ENCODE measurements around the gene CLEC7A. TPM values are rescaled to one million over a fixed set of nuclear protein-coding genes. Genes with fewer than 3 reads are reported as not detected.

Gene CLEC7A
- total RNA-seq, 1 experiment from 2014 or later, result not detected

- Mint-ChIP-seq H3K4me3 (ENCODE audit: unreplicated experiment) (no peak overlapping the region), H3K9me3 (ENCODE audit: unreplicated experiment) (peaks cover 10% of the 10 kb centered on the region), H3K27ac (ENCODE audit: unreplicated experiment) (no peak overlapping the region), H3K4me1 (ENCODE audit: low read depth, unreplicated experiment) (no peaks in the 10 kb centered on the region), H3K36me3 (ENCODE audit: insufficient read depth, unreplicated experiment) (no peaks in the 10 kb centered on the region), H3K27me3 (ENCODE audit: insufficient read depth, unreplicated experiment) (peaks cover 18% of the 10 kb centered on the region)
- Histone ChIP-seq H3K4me1 (no peaks in the 10 kb centered on the region), H3K9me3 (no peaks in the 10 kb centered on the region), H3K4me3 (ENCODE audit: low read depth, low read length) (no peak overlapping the region), H3K36me3 (ENCODE audit: control insufficient read depth, insufficient read depth, low read length) (no peaks in the 10 kb centered on the region), H3K27me3 (replicated peaks; ENCODE audit: control insufficient read depth, insufficient read depth, low read length) (no peaks in the 10 kb centered on the region)
- ChIA-PET POLR2A (interaction anchor here (0.5 kb wide), 1 partner anchor 107 kb away, joined by 4 read pairs; no protein-coding TSS in a partner anchor), CTCF (no interaction called here)
- no peak for TF ChIP-seq CTCF (IDR thresholded peaks at IDR 0.05; ENCODE audit: insufficient read depth in 1 of 2, low read depth in 1 of 2, low read length in 1 of 2, severe bottlenecking in 1 of 2, unreplicated experiment in 1 of 2)
- no TSS peak for BruUV-seq (replicated peaks)
- intact Hi-C loops (cut with micrococcal nuclease; ENCODE audit: unreplicated experiment), result no loop called here
- DNase-seq, result no peak
Measured at GRCh38 chr12:10082117-10082874, 47.7 kb downstream of the CLEC7A start.

GRCh38 chr12:10075451-10075850 lies 54.5 kb downstream of the CLEC7A start:
- BruUV-seq (replicated peaks), result no TSS peak
- CTCF ChIA-PET, result no interaction called here
- Histone ChIP-seq H3K4me1 (no peaks in the 10 kb centered on the region), H3K36me3 (ENCODE audit: control insufficient read depth, insufficient read depth, low read length) (no peaks in the 10 kb centered on the region), H3K4me3 (ENCODE audit: low read depth, low read length) (no peak overlapping the region), H3K27me3 (replicated peaks; ENCODE audit: control insufficient read depth, insufficient read depth, low read length) (no peaks in the 10 kb centered on the region; the same call in 1 of the 2 replicates), H3K9me3 (no peaks in the 10 kb centered on the region)
- H3K27ac Mint-ChIP-seq (ENCODE audit: unreplicated experiment), result no peak overlapping the region
- no peak overlapping the region for H3K4me3 Mint-ChIP-seq (ENCODE audit: unreplicated experiment)
- DNase-seq, result no peak
- H3K36me3 Mint-ChIP-seq (ENCODE audit: insufficient read depth, unreplicated experiment), result no peaks in the 10 kb centered on the region
- intact Hi-C loops (cut with micrococcal nuclease; ENCODE audit: unreplicated experiment), result no loop called here
- no peak for TF ChIP-seq CTCF (IDR thresholded peaks at IDR 0.05; ENCODE audit: insufficient read depth in 1 of 2, low read depth in 1 of 2, low read length in 1 of 2, severe bottlenecking in 1 of 2, unreplicated experiment in 1 of 2)
- POLR2A ChIA-PET, result no interaction called here
- H3K9me3 Mint-ChIP-seq (ENCODE audit: unreplicated experiment), result no peaks in the 10 kb centered on the region
- no peaks in the 10 kb centered on the region for H3K4me1 Mint-ChIP-seq (ENCODE audit: low read depth, unreplicated experiment)
- peaks cover 30% of the 10 kb centered on the region for H3K27me3 Mint-ChIP-seq (ENCODE audit: insufficient read depth, unreplicated experiment)

- Mint-ChIP-seq H3K9me3 (ENCODE audit: unreplicated experiment) (no peaks in the 10 kb centered on the region), H3K27ac (ENCODE audit: unreplicated experiment) (no peak overlapping the region), H3K4me1 (ENCODE audit: low read depth, unreplicated experiment) (no peaks in the 10 kb centered on the region), H3K36me3 (ENCODE audit: insufficient read depth, unreplicated experiment) (no peaks in the 10 kb centered on the region), H3K4me3 (ENCODE audit: unreplicated experiment) (no peak overlapping the region), H3K27me3 (ENCODE audit: insufficient read depth, unreplicated experiment) (peaks cover 38% of the 10 kb centered on the region)
- no peaks in the 10 kb centered on the region for H3K4me1 ChIP-seq
- intact Hi-C loops (cut with micrococcal nuclease; ENCODE audit: unreplicated experiment), result no loop called here
- H3K27me3 ChIP-seq (replicated peaks; ENCODE audit: control insufficient read depth, insufficient read depth, low read length), result no peaks in the 10 kb centered on the region; the same call in 1 of the 2 replicates
- TF ChIP-seq CTCF (IDR thresholded peaks at IDR 0.05; ENCODE audit: insufficient read depth in 1 of 2, low read depth in 1 of 2, low read length in 1 of 2, severe bottlenecking in 1 of 2, unreplicated experiment in 1 of 2), result no peak
- H3K36me3 ChIP-seq (ENCODE audit: control insufficient read depth, insufficient read depth, low read length), result no peaks in the 10 kb centered on the region
- H3K4me3 ChIP-seq (ENCODE audit: low read depth, low read length), result no peak overlapping the region
- BruUV-seq (replicated peaks), result no TSS peak
- no peak for DNase-seq
- H3K9me3 ChIP-seq, result no peaks in the 10 kb centered on the region
- POLR2A ChIA-PET, result no interaction called here
- CTCF ChIA-PET, result no interaction called here
Measured at GRCh38 chr12:10073261-10073660, 56.7 kb downstream of the CLEC7A start.

Data from Caco-2 (cell line).